ENCODE data around the gene TLL1. TPM values are rescaled to one million over a fixed set of nuclear protein-coding genes. Genes with fewer than 3 reads are reported as not detected.

Gene TLL1
- total RNA-seq, 2 experiments from 2014 or later: 0.44 to 3.9 TPM

- Histone ChIP-seq H3K79me2 (ENCODE audit: insufficient read depth, low read depth, low read length) (no peaks in the 10 kb centered on the region; the same call in 1 of the 2 replicates), H3K4me1 (ENCODE audit: insufficient read depth, low read length, poor library complexity, severe bottlenecking) (no peaks in the 10 kb centered on the region), H4K20me1 (ENCODE audit: insufficient read depth, low read length) (no peaks in the 10 kb centered on the region), H3K9me2 (ENCODE audit: insufficient read depth, low read length) (no peaks in the 10 kb centered on the region), H3K4me3 (ENCODE audit: low read depth, low read length, poor library complexity, severe bottlenecking) (no peak overlapping the region), H3K36me3 (ENCODE audit: insufficient read depth, low read length) (no peaks in the 10 kb centered on the region), H3K9me3 (ENCODE audit: low read length) (no peaks in the 10 kb centered on the region), H3K4me2 (ENCODE audit: low read length) (no peak overlapping the region), H3K27ac (ENCODE audit: low read depth, low read length, poor library complexity, severe bottlenecking) (no peak overlapping the region), H2AFZ (ENCODE audit: low read length) (no peak overlapping the region)
- ChIA-PET CTCF (ENCODE audit: unreplicated experiment) (no interaction called here), POLR2A (interaction anchor here (0.6 kb wide), 2 partner anchors 356 to 468 kb away, joined by 3 to 6 read pairs; no protein-coding TSS in a partner anchor)
- no TSS peak for BruUV-seq (replicated peaks)
- DNase-seq (ENCODE audit: low spot score): no peak
- intact Hi-C loops (cut with micrococcal nuclease; ENCODE audit: unreplicated experiment): no loop called here
- no peak for TF ChIP-seq EZH2phosphoT487 (IDR thresholded peaks at IDR 0.05; ENCODE audit: borderline replicate concordance, low read depth, low read length)
- TF ChIP-seq, protein P1, sequence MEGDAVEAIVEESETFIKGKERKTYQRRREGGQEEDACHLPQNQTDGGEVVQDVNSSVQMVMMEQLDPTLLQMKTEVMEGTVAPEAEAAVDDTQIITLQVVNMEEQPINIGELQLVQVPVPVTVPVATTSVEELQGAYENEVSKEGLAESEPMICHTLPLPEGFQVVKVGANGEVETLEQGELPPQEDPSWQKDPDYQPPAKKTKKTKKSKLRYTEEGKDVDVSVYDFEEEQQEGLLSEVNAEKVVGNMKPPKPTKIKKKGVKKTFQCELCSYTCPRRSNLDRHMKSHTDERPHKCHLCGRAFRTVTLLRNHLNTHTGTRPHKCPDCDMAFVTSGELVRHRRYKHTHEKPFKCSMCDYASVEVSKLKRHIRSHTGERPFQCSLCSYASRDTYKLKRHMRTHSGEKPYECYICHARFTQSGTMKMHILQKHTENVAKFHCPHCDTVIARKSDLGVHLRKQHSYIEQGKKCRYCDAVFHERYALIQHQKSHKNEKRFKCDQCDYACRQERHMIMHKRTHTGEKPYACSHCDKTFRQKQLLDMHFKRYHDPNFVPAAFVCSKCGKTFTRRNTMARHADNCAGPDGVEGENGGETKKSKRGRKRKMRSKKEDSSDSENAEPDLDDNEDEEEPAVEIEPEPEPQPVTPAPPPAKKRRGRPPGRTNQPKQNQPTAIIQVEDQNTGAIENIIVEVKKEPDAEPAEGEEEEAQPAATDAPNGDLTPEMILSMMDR (conservative IDR thresholded peaks at IDR 0.05; ENCODE audit: low read length): no peak
Measured at GRCh38 chr4:166075599-166075998, 202.6 kb downstream of the TLL1 start.

DNA sequence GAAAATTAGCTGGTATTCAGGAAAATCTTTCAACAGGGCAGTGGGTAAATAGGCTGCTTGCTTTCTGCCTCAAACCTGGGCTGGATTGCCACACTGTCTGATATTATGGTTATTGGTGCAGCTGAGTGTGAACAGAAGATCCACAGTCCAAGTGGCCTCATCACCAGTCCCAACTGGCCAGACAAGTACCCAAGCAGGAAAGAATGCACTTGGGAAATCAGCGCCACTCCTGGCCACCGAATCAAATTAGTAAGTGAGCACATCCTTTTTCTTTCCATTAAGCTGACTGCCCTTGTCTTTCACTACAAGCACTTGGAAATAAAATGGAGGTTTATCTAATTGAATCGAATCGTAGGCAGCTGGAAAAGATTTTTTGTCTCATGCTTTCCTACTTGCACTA is 204.7 kb downstream of the TLL1 start:
- no peak overlapping the region for H3K4me2 ChIP-seq (ENCODE audit: low read length)
- no peaks in the 10 kb centered on the region for H3K9me3 ChIP-seq (ENCODE audit: low read length)
- intact Hi-C loops (cut with micrococcal nuclease; ENCODE audit: unreplicated experiment): no loop called here
- H3K4me3 ChIP-seq (ENCODE audit: low read depth, low read length, poor library complexity, severe bottlenecking): no peak overlapping the region
- BruUV-seq (replicated peaks): no TSS peak
- no peak for DNase-seq (ENCODE audit: low spot score)
- TF ChIP-seq EZH2phosphoT487 (IDR thresholded peaks at IDR 0.05; ENCODE audit: borderline replicate concordance, low read depth, low read length): no peak
- TF ChIP-seq, protein P1 (conservative IDR thresholded peaks at IDR 0.05; ENCODE audit: low read length): no peak
- no peaks in the 10 kb centered on the region for H3K4me1 ChIP-seq (ENCODE audit: insufficient read depth, low read length, poor library complexity, severe bottlenecking)
- H4K20me1 ChIP-seq (ENCODE audit: insufficient read depth, low read length): no peaks in the 10 kb centered on the region
- CTCF ChIA-PET (ENCODE audit: unreplicated experiment): no interaction called here
- no peaks in the 10 kb centered on the region for H3K9me2 ChIP-seq (ENCODE audit: insufficient read depth, low read length)
- no peaks in the 10 kb centered on the region for H3K79me2 ChIP-seq (ENCODE audit: insufficient read depth, low read depth, low read length)
- no peak overlapping the region for H3K27ac ChIP-seq (ENCODE audit: low read depth, low read length, poor library complexity, severe bottlenecking)
- H2AFZ ChIP-seq (ENCODE audit: low read length): no peak overlapping the region
- POLR2A ChIA-PET: interaction anchor here (0.6 to 1.0 kb wide), 4 partner anchors 8 to 198 kb away, joined by 3 to 4 read pairs (median 3); no protein-coding TSS in a partner anchor
- no peaks in the 10 kb centered on the region for H3K36me3 ChIP-seq (ENCODE audit: insufficient read depth, low read length)

DNA sequence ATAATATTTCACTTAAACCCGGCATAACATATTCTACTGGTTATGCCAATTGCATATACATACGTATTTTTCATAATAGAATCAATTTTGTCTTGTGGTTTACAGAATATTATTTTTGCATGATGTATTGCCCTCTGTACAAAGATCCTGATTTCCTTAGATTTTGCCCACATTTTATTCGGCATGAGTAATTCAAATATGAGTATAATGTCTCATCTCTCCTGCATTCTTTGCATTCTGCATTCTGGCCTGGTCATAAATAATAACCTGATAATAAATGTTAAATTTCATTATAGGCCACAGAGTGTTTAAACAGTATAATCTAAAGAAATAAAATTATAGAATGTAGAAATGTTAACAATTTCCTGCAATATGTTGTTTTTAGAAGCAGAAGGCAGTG is 205.3 kb downstream of the TLL1 start:
- Histone ChIP-seq H3K36me3 (ENCODE audit: insufficient read depth, low read length) (no peaks in the 10 kb centered on the region), H3K4me2 (ENCODE audit: low read length) (no peak overlapping the region), H3K9me2 (ENCODE audit: insufficient read depth, low read length) (no peaks in the 10 kb centered on the region), H4K20me1 (ENCODE audit: insufficient read depth, low read length) (no peaks in the 10 kb centered on the region), H3K79me2 (ENCODE audit: insufficient read depth, low read depth, low read length) (no peaks in the 10 kb centered on the region), H3K27ac (ENCODE audit: low read depth, low read length, poor library complexity, severe bottlenecking) (no peak overlapping the region), H3K4me3 (ENCODE audit: low read depth, low read length, poor library complexity, severe bottlenecking) (no peak overlapping the region), H3K9me3 (ENCODE audit: low read length) (no peaks in the 10 kb centered on the region), H3K4me1 (ENCODE audit: insufficient read depth, low read length, poor library complexity, severe bottlenecking) (no peaks in the 10 kb centered on the region), H2AFZ (ENCODE audit: low read length) (no peak overlapping the region)
- ChIA-PET CTCF (ENCODE audit: unreplicated experiment) (no interaction called here), POLR2A (no interaction called here)
- intact Hi-C loops (cut with micrococcal nuclease; ENCODE audit: unreplicated experiment): no loop called here
- no peak for DNase-seq (ENCODE audit: low spot score)
- BruUV-seq (replicated peaks): no TSS peak
- no peak for TF ChIP-seq EZH2phosphoT487 (IDR thresholded peaks at IDR 0.05; ENCODE audit: borderline replicate concordance, low read depth, low read length)
- TF ChIP-seq, protein P1 (conservative IDR thresholded peaks at IDR 0.05; ENCODE audit: low read length): no peak
